HG03159 (cell line): Measurements from ENCODE around the gene GRIK3.

Experiments
- ATAC-seq: cut with Tn5 transposase; IDR thresholded peaks from one replicate; pipeline ENCODE4 v1.9.1; 2021; ENCODE audit warnings: mild to moderate bottlenecking, moderate library complexity; ENCODE audit not compliant: unreplicated experiment

Gene GRIK3

DNA sequence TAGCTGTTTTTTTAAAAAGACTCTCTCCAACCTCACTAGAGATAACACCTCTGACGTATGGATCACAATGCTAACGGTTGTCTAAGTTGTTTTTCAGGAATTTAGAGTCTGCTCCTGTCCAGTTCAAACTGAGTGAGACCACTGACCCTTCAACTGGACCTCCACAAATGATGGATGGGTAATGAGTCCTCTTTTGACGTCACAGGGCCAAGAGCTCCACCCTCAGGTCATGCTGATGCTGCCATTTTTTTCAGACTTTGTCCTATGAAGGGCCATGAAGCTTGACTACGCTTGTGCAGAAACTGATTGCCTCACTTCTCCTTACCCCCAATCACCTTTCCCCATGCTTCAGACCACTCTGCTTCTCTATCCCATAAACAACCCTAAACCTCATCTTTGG, 16.6 kb downstream of the GRIK3 start:
- no peak for ATAC-seq

DNA sequence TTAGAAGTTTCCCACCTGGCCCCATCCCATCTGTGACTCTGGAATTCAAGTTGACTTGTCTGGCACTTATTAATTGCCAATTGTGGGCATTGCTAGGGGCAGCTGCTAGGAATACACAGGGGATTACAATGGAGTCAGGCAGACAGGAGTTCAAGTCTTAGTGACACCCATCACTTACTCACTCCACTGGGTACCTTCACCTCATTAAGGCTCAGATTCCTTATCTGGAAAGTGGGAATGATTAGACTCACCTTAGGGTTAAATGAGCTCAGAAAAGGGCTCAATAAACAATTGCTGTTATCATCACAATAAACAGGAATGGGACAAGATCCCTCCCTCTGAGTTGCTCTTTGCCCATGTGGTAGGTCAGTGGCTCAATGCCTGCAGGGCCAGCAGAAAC, 18.2 kb downstream of the GRIK3 start:
- no peak for ATAC-seq

DNA sequence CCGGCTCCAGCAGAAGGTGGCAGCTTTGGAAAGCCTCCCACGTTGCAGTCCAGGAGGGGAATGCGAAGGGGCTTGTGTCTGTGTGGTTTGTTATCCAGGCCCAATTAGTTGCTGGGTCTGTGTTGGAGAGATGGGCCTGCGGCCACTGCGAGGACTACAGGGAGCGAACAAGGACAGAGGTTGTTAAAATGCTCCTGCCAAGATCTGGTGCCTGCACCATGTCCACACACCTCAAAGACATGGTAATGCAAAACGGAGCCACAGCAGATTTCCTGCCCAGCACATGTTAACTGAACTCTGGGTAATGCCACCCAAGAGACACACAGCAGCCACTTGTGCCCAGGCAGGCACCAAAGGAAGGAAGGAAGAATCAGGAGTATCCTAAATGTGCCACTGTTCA, 18.6 kb downstream of the GRIK3 start:
- no peak for ATAC-seq

DNA sequence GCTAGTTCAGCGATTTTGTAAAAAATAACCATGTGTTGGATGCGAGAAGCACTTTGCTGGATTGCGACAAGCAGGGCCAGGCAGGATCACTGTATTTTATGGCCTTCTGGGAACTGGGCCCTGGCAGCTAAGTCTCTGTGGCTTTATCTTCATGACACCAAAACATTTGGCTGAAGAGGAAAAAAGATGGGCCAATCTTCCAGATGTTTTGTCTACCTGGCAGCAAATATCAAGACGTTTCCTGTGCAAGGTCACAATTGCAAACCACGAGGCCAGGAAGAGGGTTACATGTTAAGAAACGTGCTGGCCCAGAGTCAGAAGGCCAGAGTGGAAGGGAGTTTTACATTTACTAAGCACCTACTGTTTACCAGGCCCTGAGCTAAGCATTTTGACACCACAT, 22.1 kb downstream of the GRIK3 start:
- ATAC-seq: no peak

DNA sequence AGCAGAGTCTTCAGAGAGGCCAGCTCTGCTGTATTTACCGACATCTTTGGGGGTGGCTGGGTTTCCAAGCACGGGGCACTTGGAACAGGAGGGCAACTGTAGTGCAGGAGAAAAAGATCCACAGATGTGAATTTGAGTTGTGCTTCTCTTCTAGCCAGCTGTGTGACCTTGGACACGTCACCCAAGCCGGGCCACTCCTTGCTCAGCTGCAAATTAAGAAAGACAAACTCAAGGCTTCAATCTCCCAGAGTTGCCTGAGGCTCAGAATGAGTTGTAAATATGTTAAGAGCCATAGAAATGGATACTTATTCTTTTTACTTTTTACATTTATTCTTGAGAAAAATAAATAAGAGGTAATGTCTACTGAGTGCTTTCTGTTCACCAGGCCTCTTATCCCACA, 24.3 kb downstream of the GRIK3 start:
- ATAC-seq: no peak

DNA sequence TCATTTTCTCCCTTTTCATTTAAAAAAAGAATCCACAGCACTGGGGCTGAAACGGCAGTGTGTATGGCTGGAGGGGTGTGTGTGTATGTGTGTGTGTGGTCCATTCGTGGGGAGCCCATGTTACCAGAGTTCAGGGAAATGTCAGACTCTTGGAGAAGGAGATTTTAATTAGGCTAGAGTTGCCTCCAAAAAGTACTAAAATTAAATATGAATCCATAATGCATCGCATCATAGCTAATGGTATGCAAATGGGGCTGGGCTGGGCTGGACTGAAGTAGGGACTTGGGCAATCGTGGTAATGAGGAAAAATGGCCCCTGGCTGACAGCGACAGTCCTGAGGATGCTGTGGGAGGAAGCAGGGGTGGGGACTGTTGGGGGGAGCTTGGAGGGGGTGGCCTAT, 24.8 kb downstream of the GRIK3 start:
- ATAC-seq: no peak

DNA sequence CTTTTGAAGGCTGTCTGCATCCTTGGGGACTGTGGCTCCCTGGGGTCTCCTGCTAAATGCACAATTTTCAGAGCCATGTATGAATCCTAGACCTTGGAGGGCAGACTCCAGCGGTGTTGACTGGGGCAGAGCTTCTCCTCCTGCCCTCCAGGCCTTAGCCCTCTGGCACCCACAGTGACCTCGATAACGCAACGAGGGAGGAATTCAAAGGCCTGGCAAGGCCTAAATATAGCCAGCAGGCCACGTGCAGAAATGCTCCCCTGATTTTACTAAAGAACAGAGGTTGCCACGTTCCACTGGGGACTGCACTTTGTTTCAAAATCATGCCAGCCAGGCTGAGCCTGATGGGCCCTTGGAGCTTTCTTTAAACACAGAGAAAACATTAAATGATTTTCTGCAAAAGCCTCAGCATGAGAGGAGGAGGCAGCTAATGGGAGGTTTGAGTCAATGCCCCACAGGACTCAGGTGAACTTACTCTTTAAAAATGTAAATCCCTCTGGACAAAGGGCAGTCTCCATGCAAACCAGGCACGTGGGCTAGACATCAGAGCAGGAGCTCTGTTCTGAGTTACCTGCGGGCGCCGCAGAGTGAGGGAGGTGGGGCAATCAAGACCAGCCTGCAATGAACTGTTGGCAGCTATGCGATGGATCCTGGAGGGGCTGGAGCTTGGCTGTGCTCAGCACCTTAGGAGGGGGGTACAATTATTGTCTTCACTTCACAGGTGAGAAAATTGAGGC, 28.0 kb downstream of the GRIK3 start:
- ATAC-seq: no peak

DNA sequence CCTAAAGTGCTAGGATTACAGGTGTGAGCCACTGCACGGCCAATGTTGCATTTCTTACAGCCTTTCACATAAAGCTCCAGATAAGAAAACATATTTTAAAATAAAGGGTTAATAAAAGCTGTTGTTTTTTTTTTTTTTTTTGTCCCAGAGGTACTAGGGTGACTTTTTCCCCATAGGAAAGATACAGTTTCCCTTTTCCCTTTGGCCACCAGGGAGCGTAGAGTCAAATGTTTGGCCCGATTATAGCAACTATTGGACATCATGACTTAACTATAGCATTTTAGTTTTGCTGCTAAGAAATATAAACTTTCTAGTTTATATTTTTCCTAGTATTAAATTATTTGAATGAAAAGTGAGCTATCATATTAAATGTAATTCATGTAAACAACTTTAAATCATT, 31.4 kb downstream of the GRIK3 start:
- no peak for ATAC-seq

DNA sequence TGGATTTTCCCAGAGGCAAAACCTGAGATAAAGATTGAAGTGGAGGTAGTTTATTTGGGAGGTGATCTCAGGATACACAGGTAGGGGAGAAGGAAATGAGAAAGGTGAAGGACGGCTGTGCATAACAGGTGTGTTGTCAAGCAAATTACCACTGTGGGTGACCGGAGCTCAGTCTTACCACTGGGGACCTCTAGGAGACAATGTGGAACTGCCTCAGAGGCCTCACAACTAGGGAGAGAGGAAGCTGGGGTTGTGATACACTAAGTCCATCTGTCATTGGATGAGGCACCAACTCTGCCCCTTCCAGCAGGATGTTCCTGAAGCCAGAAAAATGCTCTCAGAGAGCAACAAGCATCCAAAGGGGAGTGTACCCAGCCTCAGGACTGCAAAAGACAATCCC, 32.6 kb downstream of the GRIK3 start:
- ATAC-seq: no peak

DNA sequence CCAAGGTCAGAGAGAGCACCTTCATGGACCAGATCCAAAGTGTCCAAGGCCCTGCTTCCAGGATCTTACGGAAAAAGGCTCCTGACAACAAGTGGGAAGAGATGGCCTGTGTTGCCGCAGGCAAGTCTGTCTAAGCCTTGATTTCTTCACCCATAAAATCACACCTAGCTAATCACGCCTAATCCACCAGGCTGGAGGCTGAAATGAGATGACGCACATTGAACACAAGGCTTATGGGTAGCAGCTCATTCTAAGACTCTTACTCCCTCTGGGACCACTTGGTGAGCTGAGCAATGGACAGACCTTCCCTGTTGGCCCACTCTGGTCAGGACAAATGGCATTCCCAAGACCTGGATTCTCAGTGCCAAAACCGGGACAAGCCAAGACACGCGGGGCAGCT, 38.2 kb downstream of the GRIK3 start:
- no peak for ATAC-seq

DNA sequence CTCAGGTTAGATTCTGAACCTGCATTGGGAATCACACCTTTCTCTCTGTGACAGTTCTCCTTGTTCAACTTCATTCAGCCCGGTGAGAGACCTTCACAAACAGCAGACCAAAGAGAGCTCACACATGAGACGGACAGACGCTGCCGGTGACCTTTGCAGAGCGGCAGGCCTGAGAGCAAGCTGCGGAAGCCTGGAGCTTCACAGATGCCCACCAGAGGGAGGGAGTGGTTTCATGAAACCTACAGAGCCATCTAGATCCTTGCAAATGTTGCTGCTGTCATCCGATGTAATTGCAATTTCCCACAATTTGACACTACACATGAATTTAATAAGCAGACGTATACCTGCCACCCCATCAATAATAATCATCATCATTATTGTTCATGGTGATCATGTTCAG, 39.4 kb downstream of the GRIK3 start:
- no peak for ATAC-seq

DNA sequence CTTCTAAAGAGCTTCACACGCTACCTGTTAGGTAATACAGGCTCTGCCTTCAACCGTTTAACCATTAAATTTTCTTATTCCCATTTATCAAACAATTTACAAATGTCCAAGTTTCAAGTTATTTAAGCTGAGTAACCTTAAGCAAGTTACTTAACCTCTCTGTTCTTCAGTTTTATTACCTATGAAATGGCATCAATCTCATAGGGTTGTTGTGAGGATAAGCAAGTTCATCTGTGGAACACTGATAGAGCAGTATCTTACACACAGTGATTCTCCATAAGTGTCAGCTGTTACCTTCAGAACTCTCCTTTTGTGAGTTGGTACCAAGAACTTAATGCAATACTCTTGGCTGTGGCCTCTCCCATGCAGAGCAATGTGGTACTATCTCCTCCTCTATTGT, 40.0 kb downstream of the GRIK3 start:
- no peak for ATAC-seq

DNA sequence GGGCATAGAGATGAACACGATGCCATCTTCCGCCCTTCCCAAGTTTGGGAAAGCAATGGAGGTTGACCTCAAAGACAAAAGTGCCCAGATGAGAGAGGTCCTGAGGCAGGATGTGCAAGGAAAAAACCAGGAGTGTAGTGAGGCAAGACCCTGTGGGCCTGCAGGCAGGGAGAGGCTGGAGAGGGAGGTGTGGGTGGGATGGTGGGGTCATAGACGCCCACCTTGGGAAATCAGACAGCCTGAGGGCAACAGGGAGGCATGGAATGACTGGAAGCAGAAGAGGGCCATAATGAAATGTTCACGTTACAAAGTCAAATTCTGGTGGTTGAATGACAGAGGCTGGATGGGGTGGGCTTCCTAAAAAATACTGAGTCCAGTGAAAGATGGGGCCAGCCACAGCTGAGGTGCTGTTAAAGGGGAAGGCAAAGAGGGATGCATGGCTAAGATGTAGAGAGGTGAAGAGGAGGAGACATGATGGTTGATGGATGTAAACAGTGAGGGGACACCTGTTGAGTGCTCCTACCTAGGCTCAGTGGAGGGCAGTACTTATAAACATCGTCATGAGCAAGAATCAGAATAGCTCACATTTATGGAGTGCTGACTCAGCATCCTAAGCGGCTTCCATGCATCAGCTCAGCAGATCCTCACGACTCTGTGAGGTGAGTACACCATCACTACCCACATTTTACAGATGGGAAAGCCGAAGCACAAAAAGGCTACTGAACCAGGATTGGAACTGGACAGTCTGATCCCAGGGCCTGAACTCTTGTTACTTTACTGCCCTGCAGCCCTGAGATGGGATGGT, 42.0 kb downstream of the GRIK3 start:
- no peak for ATAC-seq

DNA sequence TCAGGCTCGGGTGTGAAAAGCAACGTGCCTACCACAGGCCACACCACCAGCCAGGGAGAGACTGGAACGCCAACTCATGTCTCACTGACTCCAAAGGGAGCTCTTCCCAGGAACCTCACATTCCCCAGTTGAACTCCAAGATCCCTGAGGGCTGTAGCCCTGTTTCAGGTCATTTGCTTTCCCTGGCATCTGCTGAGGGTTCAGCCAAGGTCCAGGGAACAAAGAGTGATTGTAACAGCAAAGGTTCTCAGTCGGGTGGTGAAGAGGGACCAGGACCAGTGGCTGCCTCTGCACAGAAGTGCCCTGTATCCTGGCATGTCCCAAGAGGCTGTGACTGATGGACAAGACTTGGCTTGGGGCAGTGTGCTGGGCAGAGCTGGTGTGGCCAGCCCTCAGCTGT, 42.8 kb downstream of the GRIK3 start:
- ATAC-seq: no peak

DNA sequence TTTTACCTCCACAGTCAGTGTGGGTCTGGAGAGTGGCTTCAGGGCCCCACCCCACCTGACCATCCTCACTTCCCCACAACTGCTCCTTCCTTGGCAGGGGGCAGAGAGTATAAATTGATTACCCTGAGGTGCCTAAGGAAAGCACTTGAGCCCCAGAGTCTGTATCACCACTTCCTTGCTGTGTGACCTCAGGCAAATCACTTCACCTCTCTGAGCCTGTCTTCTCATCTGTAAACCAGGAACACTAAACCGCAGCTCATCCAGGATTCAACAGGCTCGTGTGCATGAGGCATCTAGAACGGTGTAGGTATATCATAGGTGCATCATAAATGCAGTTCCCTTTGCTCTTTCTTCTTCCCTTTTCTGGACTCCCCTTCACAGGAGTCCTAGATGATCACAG, 43.4 kb downstream of the GRIK3 start:
- ATAC-seq: no peak

DNA sequence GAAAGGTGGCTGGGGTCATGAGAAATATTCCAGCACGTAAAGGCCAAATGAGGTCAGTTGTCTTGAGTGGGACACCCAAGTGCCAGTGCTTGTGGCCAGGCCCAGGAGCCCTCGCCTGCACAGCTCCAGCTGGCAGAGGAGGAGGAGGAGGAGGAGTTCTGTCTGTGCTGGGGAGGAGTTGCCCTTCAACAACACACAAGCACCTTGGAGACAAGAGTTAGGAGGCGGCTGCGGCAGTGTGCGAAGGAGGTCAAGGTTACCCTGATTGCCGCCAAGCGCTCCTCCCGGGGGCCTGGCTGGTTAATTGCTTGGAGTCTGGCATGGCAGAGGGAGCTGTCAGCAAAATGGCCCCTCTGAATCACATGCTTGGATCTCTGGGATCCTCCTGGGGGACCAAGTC, 45.1 kb downstream of the GRIK3 start:
- ATAC-seq: no peak

DNA sequence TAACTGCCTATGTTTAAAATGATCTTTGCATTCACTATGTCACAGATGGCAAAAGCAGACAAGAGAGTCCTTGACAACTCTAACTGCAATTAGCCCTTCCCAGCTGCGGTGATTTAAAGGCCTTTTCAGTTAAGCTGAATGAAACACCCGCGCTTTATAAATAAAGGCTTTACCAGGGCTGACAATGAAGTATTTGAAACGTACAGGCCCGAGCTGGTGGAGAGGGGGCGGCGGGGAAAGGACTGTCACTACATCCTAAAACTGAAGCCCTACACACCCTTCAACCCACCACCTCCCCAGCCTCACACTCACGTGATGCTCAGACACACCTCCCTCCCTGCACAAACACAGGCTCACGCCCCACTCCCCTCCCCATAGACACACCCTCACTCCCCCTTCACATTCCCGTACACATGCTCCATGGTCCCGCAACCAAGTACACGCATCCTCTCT, 45.5 kb downstream of the GRIK3 start:
- ATAC-seq: no peak

DNA sequence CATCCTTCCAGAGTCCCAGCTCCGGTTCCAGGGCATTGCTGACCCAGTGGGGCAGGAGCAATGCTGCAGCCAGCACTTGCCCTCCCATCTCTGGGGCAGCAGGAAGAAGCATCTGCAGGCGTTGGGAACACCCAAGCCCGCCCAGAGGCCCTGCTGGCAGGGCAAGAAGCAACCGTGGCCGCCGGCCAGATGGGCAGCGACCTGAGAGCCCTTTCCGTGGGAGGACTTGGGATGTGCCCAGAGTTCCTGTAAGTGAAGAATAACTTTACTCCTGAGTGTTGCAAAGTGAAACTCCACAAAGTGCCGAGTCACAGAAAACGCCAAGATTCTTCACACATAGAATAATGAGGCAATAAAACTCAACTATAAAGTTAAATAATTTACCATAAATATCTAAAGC, 46.0 kb downstream of the GRIK3 start:
- no peak for ATAC-seq

DNA sequence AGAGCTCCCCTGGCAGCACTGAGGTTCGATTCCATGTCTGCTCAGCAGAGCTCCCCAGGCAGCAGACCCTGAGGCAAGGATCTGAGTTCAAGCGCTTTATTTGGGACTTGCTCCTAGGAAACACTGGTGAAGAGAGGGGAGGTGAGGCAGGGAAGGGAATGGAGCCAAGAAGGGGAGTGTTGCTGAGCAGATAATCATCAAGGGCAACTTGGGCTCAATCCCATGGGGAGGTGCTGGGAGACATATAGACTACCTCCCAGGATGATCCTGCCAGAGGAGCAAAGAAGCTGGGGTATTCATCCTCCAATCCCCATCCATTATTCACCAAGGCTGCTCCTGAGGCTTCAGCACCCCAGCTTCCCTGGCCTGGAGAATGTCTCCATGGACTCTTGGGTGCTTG, 47.0 kb downstream of the GRIK3 start:
- ATAC-seq: no peak

DNA sequence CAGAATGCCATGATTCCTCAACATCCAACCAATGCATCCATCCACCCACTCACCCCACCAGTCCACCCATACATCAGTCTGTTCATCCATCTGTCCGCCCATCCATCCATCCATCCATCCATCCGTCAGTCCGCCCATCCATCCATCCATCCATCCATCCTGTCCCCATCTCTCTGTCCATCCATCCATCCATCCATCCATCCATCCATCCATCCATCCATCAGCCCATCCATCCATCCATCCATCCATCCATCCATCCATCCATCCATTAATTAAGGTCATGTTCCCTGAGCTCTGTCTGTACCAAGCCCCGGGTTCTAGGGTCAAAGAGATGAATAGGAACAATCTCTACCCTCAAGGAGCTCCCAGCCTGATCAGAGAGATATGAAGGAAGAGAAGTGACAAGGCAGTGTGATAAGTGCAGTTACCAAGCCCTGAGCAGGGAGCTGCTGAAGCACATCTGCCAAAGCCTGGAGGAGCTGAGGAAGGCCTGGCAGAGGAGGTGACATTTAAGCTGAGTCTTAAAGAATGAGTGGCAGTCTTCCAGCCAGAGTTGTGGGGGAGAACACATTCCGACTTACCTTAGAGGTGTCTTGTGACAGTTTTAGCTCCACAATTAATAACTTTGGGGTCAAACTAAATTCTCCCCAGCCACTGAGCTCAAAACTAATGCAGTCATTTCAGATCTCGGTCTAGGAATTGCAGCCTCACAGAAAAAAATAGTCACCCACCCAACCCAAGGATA, 47.9 kb downstream of the GRIK3 start:
- no peak for ATAC-seq

DNA sequence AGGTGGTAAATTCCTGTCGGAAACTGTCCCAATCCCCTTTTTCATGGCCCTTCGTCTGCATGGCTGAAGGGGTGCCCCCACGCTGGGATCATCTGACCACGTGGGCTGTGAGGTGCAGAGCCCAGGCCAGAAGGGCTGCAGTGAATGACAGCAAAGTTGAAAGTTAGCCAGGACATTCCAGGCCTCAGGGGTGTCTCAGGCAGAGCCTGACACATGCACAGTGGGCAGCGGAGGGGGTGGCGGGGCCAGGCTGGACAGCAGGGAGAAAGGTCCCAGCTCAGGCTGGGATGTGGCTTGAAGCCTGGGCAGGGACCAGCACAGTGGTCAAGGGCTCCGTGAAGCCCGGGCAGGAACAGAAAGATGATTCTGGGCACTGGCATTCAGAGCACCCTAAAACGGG, 49.6 kb downstream of the GRIK3 start:
- no peak for ATAC-seq

DNA sequence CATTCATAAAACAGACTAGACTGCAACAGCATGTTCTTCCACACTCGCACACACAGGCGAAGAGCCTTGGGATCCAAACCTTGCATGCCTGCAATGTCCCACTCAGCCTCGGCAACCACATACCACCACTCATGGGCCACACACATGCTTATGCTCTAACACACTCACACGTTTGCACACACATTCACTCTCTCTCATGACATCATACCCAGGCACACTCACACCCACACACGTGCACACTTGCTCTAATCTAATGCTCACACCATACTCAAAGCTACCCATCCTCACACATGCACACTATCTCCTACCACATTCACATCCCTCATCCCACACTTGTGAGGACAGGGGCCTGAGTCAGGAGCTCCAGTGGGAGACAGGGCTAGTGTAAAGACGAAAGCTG, 50.3 kb downstream of the GRIK3 start:
- ATAC-seq: no peak
